Measurements from ENCODE around the gene PARVA. TPM values are rescaled to one million over a fixed set of nuclear protein-coding genes. Genes with fewer than 3 reads are reported as not detected.
A peak's percentile ranks its signal among the peaks of the same experiment; 100 is the strongest.

Gene PARVA
- total RNA-seq, 4 donors from 2014 or later = 181 to 228 (median 210) TPM

DNA sequence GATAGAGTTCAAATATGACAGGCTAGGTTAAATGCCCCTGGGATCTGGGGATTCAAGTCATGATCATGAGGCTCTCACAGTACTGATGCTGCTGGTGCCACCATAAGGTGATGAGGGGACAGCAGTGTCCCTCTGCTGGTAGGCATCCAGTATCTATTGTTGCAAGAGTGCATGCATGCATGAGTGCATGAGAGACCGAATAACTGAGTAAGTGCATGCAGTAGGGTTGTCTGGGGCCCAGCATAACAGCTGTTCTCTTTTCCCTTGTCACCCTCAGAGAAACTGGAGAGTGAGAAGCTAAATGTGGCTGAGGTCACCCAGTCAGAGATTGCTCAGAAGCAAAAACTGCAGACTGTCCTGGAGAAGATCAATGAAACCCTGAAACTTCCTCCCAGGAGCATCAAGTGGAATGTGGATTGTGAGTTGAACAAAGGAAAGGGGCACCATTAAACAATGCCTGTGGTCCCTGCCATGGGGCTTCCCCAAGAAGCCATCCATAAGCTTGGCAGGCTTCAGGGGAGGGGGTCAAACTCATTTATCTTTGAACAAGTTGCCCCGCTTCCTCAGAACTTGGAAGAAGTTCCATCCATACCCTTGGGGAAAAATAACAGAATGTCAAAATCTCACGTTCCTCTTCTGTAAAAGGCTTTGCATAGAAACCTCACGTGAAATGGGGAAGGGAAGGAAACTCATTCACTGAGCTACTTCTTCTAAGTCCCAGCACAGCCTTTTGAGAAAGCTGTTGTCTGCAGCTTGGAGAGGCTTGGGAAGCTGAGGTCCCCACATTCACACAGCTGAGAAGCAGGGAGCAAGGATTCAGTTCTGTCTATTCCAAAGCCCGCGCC lies 119.0 kb downstream of the PARVA start:
- intact Hi-C loops (cut with DNase I) = no loop called here
- peaks cover 18 to 54% (median 46%) of the 10 kb centered on the region in 4 donors for H3K36me3 ChIP-seq
- no peak for DNase-seq (ENCODE audit: extremely low spot score)
- H3K27ac ChIP-seq (replicated peaks in 1 of 4) = peak overlapping the region in 1 of 4 donors; percentile 2
- H3K4me1 ChIP-seq = peaks cover 0 to 24% (median under 1%) of the 10 kb centered on the region in 4 donors
- no peak overlapping the region for H3K4me3 ChIP-seq
- H3K9me3 ChIP-seq = no peaks in the 10 kb centered on the region
- TF ChIP-seq EP300 (IDR thresholded peaks at IDR 0.05) (no peak), POLR2A (IDR thresholded peaks at IDR 0.05; ENCODE audit: low read depth) (no peak), POLR2AphosphoS5 (IDR thresholded peaks at IDR 0.05) (peak in 1 of 2 donors; percentile 21)
- TF ChIP-seq, protein P1, sequence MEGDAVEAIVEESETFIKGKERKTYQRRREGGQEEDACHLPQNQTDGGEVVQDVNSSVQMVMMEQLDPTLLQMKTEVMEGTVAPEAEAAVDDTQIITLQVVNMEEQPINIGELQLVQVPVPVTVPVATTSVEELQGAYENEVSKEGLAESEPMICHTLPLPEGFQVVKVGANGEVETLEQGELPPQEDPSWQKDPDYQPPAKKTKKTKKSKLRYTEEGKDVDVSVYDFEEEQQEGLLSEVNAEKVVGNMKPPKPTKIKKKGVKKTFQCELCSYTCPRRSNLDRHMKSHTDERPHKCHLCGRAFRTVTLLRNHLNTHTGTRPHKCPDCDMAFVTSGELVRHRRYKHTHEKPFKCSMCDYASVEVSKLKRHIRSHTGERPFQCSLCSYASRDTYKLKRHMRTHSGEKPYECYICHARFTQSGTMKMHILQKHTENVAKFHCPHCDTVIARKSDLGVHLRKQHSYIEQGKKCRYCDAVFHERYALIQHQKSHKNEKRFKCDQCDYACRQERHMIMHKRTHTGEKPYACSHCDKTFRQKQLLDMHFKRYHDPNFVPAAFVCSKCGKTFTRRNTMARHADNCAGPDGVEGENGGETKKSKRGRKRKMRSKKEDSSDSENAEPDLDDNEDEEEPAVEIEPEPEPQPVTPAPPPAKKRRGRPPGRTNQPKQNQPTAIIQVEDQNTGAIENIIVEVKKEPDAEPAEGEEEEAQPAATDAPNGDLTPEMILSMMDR (IDR thresholded peaks at IDR 0.05) = peak in 1 of 3 experiments; percentile 16
- 68% methylated on average over 6 of the region's 6 CpGs for WGBS
- H3K27me3 ChIP-seq = no peaks in the 10 kb centered on the region

GRCh38 chr11:12497431-12497830 lies 120.1 kb downstream of the PARVA start:
- DNase-seq (ENCODE audit: extremely low spot score) = no peak
- Histone ChIP-seq H3K36me3 (peaks cover 18 to 57% (median 46%) of the 10 kb centered on the region in 4 donors), H3K27ac (replicated peaks in 1 of 4) (no peak overlapping the region), H3K9me3 (no peaks in the 10 kb centered on the region), H3K4me1 (peaks cover 0 to 34% (median 9%) of the 10 kb centered on the region in 4 donors), H3K4me3 (no peak overlapping the region), H3K27me3 (no peaks in the 10 kb centered on the region)
- intact Hi-C loops (cut with DNase I) = no loop called here
- 79% methylated on average over 7 of the region's 7 CpGs for WGBS
- TF ChIP-seq, protein P1 (IDR thresholded peaks at IDR 0.05) = no peak
- TF ChIP-seq EP300 (IDR thresholded peaks at IDR 0.05) = no peak
- no peak for TF ChIP-seq POLR2AphosphoS5 (IDR thresholded peaks at IDR 0.05)
- TF ChIP-seq POLR2A (IDR thresholded peaks at IDR 0.05; ENCODE audit: low read depth) = no peak

- DNase-seq (ENCODE audit: extremely low spot score) = peak; percentile 37
- Histone ChIP-seq H3K9me3 (no peaks in the 10 kb centered on the region), H3K4me1 (peaks cover 5 to 50% (median 23%) of the 10 kb centered on the region in 4 donors), H3K27ac (replicated peaks in 1 of 4) (no peak overlapping the region), H3K36me3 (peaks cover 22 to 64% (median 49%) of the 10 kb centered on the region in 4 donors), H3K27me3 (no peaks in the 10 kb centered on the region), H3K4me3 (no peak overlapping the region)
- intact Hi-C loops (cut with DNase I) = no loop called here
- TF ChIP-seq POLR2AphosphoS5 (IDR thresholded peaks at IDR 0.05) = no peak
- 93% methylated on average over 3 of the region's 3 CpGs for WGBS
These were observed 121.7 kb downstream of the PARVA start for GRCh38 chr11:12499071-12499470.

GRCh38 chr11:12502046-12502445 lies 124.7 kb downstream of the PARVA start:
- H3K27ac ChIP-seq (replicated peaks in 1 of 4) = peak overlapping the region in 2 of 4 donors; percentile 26 to 31
- H3K36me3 ChIP-seq = peaks cover 19 to 68% (median 52%) of the 10 kb centered on the region in 4 donors
- intact Hi-C loops (cut with DNase I) = loop anchor here (10.0 kb wide), 1 partner anchor 163 kb away; no protein-coding TSS in a partner anchor
- peaks cover 5 to 52% (median 37%) of the 10 kb centered on the region in 4 donors for H3K4me1 ChIP-seq
- 98% methylated on average over 2 of the region's 2 CpGs for WGBS
- H3K27me3 ChIP-seq = no peaks in the 10 kb centered on the region
- H3K4me3 ChIP-seq = no peak overlapping the region
- no peaks in the 10 kb centered on the region for H3K9me3 ChIP-seq
- peak; percentile 3 for DNase-seq (ENCODE audit: extremely low spot score)
- TF ChIP-seq, protein P1 (IDR thresholded peaks at IDR 0.05) = no peak
- TF ChIP-seq POLR2AphosphoS5 (IDR thresholded peaks at IDR 0.05) (no peak), POLR2A (IDR thresholded peaks at IDR 0.05; ENCODE audit: low read depth) (no peak), EP300 (IDR thresholded peaks at IDR 0.05) (no peak)

DNA sequence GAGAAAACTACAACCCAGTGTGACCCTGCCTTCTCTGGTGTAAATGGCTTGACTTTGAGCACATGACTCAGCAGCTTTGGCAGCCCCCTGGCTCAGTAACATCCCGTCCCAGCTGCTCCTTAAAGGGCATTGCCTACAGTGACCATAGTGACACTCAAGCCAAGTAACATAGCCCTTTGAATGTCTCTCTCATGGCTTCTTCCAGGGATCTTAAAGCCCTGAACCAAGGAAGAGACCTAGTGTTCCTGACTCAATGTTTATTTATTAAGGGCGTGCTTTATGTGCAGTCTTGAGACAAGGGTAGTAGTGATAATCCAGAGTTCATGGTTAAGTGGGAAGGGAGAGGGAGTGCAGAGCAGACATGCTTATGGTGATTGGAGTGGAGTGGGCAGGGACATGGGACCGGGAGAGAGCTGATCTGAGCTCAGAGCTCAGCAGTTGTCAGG lies 125.7 kb downstream of the PARVA start:
- Histone ChIP-seq H3K36me3 (peaks cover 14 to 58% (median 42%) of the 10 kb centered on the region in 4 donors), H3K4me3 (no peak overlapping the region), H3K27me3 (no peaks in the 10 kb centered on the region), H3K4me1 (peaks cover 12 to 62% (median 48%) of the 10 kb centered on the region in 4 donors), H3K9me3 (no peaks in the 10 kb centered on the region), H3K27ac (replicated peaks in 1 of 4) (peak overlapping the region; percentile 25 to 47 (median 28))
- DNase-seq (ENCODE audit: extremely low spot score) = no peak
- TF ChIP-seq POLR2A (IDR thresholded peaks at IDR 0.05; ENCODE audit: low read depth) = no peak
- TF ChIP-seq POLR2AphosphoS5 (IDR thresholded peaks at IDR 0.05) = peak; percentile 38 to 39
- 61% methylated on average over 3 of the region's 3 CpGs for WGBS
- intact Hi-C loops (cut with DNase I) = loop anchor here (10.0 kb wide), 1 partner anchor 162 kb away; no protein-coding TSS in a partner anchor

All from esophagus muscularis mucosa (tissue), 4 donors.